Colonic mucosa (tissue), 4 donors: ENCODE measurements around the gene C19orf25. TPM values are rescaled to one million over a fixed set of nuclear protein-coding genes. Genes with fewer than 3 reads are reported as not detected.

ENCODE experiments used
- DNase-seq: peaks from one replicate; pipeline ENCODE4 v3.0.0-alpha.2; 2020
- H3K27ac ChIP-seq: fragments of 200-600 bp; one replicate; pipeline ENCODE4 v1.8.0; 2021
- H3K27me3 ChIP-seq: fragments of 200-600 bp; one replicate; pipeline ENCODE4 v1.8.0; 2021
- H3K36me3 ChIP-seq: fragments of 200-600 bp; one replicate; pipeline ENCODE4 v1.8.0; 2021
- H3K4me1 ChIP-seq: fragments of 200-600 bp; one replicate; pipeline ENCODE4 v1.8.0; 2021; ENCODE audit warnings: mild to moderate bottlenecking
- H3K4me3 ChIP-seq: fragments of 200-600 bp; one replicate; pipeline ENCODE4 v1.8.0; 2021
- H3K9ac ChIP-seq, 2 donors: one replicate each; pipeline ENCODE4 v1.7.0; 2013; ENCODE audit warnings: control low read depth in 2 of 2, low read depth in 2 of 2, low read length in 2 of 2
- H3K9me3 ChIP-seq: fragments of 200-600 bp; one replicate; pipeline ENCODE4 v1.8.0; 2021
- CTCF ChIP-seq: fragments of 200-600 bp; IDR thresholded peaks from one replicate; pipeline ENCODE4 v1.8.0; 2022; ENCODE audit warnings: antibody characterized with exemption, mild to moderate bottlenecking
- intact Hi-C: fragments of 100-400 bp; cut with DNase I; formaldehyde crosslinking; loops from one replicate; pipeline ENCODE4 v1.14.1; 2022
- total RNA-seq, 2 donors: library from RNA; stranded (reverse); fragmentation: NEBNext Ultra II Directional in 1 of 2; extraction: Animal tissue kit (Norgen Biotek cat#: 25700) in 1 of 2; gene quantifications; one replicate each; pipeline ENCODE4 v1.2.1, GENCODE V29; 2021
- donor health status: healthy.
- donor health status: DM: no; HTN: no; CAD: no.
- donor health status: DM: no; HTN: no; CAD: no.

The C19orf25 gene
- total RNA-seq, 2 donors from 2014 or later = 27.3 to 46.9 TPM

- H3K27ac ChIP-seq = peak within 1 kb of the TSS; percentile 68
- no peaks in the 10 kb centered on the region for H3K9me3 ChIP-seq
- no peaks in the 10 kb centered on the region for H3K27me3 ChIP-seq
- H3K4me3 ChIP-seq = peak within 1 kb of the TSS; percentile 55
- H3K9ac ChIP-seq = peak within 1 kb of the TSS; percentile 52 to 78
- no peaks in the 10 kb centered on the region for H3K36me3 ChIP-seq
- DNase-seq = no peak
- intact Hi-C loops = no loop called here
- H3K4me1 ChIP-seq = peaks cover 9% of the 10 kb centered on the region
- no peak for TF ChIP-seq CTCF
Measured at GRCh38 chr19:1491114-1491848, 12.3 kb upstream of the C19orf25 start, which contains the start of gene REEP6. REEP6 (plus strand) TSS chr19:1491181; CDS start chr19:1491270, 89 bp downstream.

GRCh38 chr19:1490311-1491113 is 11.5 kb upstream of the C19orf25 start, which contains the start of gene PCSK4:
PCSK4 (minus strand) TSS chr19:1490350; CDS start chr19:1490346, 4 bp downstream.
- Histone ChIP-seq H3K4me3 (peak within 1 kb of the TSS; percentile 55), H3K9me3 (no peaks in the 10 kb centered on the region), H3K4me1 (peaks cover 9% of the 10 kb centered on the region), H3K36me3 (no peaks in the 10 kb centered on the region), H3K27me3 (no peaks in the 10 kb centered on the region), H3K9ac (peak within 1 kb of the TSS; percentile 52 to 78), H3K27ac (peak within 1 kb of the TSS; percentile 68)
- TF ChIP-seq CTCF = no peak
- DNase-seq = peak; percentile 100
- intact Hi-C loops = no loop called here

GRCh38 chr19:1489463-1490310 is 10.7 kb upstream of the C19orf25 start:
- Histone ChIP-seq H3K4me1 (peaks cover 9% of the 10 kb centered on the region), H3K27ac (peak overlapping the region; percentile 68), H3K36me3 (no peaks in the 10 kb centered on the region), H3K27me3 (no peaks in the 10 kb centered on the region), H3K9ac (peak overlapping the region; percentile 52 to 78), H3K9me3 (no peaks in the 10 kb centered on the region), H3K4me3 (peak overlapping the region; percentile 45)
- intact Hi-C loops = no loop called here
- no peak for TF ChIP-seq CTCF
- no peak for DNase-seq

- Histone ChIP-seq H3K9me3 (no peaks in the 10 kb centered on the region), H3K36me3 (no peaks in the 10 kb centered on the region), H3K4me3 (no peak overlapping the region), H3K4me1 (peaks cover 9% of the 10 kb centered on the region), H3K27me3 (no peaks in the 10 kb centered on the region), H3K27ac (no peak overlapping the region), H3K9ac (no peak overlapping the region)
- no peak for DNase-seq
- intact Hi-C loops = no loop called here
- no peak for TF ChIP-seq CTCF
Measured at GRCh38 chr19:1488282-1488601, 9.2 kb upstream of the C19orf25 start.
